Measurements from ENCODE around the gene JOSD1. TPM values are rescaled to one million over a fixed set of nuclear protein-coding genes. Genes with fewer than 3 reads are reported as not detected.

Gene JOSD1
- total and polyA plus RNA-seq, 9 of the 15 experiments (the other 6 are each of a cell fraction or from before 2014, with no cell fraction given), result 8.9 to 39.1 (median 30.4) TPM

DNA sequence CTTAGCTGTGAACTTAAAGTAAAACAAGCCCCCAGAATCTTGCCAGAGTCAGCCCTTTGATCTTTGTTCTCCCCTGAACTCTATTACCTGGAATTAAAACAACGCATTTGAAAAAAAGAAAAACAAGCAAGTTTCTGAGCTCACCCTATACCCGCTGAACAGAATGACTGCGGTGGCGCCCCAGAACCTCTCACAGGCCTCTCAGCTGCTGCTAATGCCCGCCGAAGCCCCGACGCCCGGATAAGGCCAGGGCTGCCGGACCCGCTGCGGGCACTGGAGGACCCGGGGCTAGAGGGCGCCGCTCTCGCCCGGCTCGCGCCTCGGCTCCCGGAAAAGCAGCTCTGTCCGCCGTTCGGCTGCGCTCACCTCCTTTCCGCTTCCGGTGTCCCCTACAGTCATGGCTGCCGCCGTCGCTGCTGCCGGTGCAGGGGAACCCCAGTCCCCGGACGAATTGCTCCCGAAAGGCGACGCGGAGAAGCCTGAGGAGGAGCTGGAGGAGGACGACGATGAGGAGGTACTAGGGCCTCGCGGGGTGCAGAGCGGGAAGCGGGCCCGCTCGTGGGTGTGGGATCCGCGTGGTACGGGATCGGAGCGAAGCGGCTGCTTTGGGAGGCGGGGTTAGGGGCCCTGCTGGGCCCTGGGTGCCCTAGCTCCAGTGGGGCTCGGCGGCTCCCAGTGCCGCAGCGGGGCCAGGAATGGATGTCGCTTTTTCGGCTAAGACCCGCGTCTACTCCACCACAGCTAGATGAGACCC lies 19.0 kb downstream of the JOSD1 start, which contains the start of gene TOMM22 (continued):
- TF ChIP-seq, protein P1, sequence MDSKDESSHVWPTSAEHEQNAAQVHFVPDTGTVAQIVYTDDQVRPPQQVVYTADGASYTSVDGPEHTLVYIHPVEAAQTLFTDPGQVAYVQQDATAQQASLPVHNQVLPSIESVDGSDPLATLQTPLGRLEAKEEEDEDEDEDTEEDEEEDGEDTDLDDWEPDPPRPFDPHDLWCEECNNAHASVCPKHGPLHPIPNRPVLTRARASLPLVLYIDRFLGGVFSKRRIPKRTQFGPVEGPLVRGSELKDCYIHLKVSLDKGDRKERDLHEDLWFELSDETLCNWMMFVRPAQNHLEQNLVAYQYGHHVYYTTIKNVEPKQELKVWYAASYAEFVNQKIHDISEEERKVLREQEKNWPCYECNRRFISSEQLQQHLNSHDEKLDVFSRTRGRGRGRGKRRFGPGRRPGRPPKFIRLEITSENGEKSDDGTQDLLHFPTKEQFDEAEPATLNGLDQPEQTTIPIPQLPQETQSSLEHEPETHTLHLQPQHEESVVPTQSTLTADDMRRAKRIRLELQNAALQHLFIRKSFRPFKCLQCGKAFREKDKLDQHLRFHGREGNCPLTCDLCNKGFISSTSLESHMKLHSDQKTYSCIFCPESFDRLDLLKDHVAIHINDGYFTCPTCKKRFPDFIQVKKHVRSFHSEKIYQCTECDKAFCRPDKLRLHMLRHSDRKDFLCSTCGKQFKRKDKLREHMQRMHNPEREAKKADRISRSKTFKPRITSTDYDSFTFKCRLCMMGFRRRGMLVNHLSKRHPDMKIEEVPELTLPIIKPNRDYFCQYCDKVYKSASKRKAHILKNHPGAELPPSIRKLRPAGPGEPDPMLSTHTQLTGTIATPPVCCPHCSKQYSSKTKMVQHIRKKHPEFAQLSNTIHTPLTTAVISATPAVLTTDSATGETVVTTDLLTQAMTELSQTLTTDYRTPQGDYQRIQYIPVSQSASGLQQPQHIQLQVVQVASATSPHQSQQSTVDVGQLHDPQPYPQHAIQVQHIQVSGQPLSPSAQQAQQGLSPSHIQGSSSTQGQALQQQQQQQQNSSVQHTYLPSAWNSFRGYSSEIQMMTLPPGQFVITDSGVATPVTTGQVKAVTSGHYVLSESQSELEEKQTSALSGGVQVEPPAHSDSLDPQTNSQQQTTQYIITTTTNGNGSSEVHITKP (IDR thresholded peaks at IDR 0.05; ENCODE audit: partially characterized antibody), result peak; percentile 23
- TF ChIP-seq SNRNP70 (optimal IDR thresholded peaks at IDR 0.05; ENCODE audit: low read depth, low read length) (no peak), PCBP1 (IDR thresholded peaks at IDR 0.05; ENCODE audit: low read depth, low read length, poor library complexity, severe bottlenecking) (peak; percentile 70), ETV5 (CRISPR knock-in tag; IDR thresholded peaks at IDR 0.05; ENCODE audit: low read depth) (peak; percentile 60), BRCA1 (IDR thresholded peaks at IDR 0.05) (no peak), BRCA1 (CRISPR knock-in tag; IDR thresholded peaks at IDR 0.05) (no peak), ATF1 (CRISPR knock-in tag; IDR thresholded peaks at IDR 0.05) (no peak), ATF1 (tag; IDR thresholded peaks at IDR 0.05) (peak; percentile 49; the same call in 1 of the 2 replicates), FIP1L1 (IDR thresholded peaks at IDR 0.05; ENCODE audit: low read depth, low read length, poor library complexity, severe bottlenecking) (peak; percentile 79), POLR2G (IDR thresholded peaks at IDR 0.05; ENCODE audit: low read depth, low read length) (peak; percentile 97), ZNF445 (CRISPR knock-in tag; IDR thresholded peaks at IDR 0.05; ENCODE audit: low read depth) (no peak), TAF7 (tag; IDR thresholded peaks at IDR 0.05) (peak; percentile 80), BRD4 (IDR thresholded peaks at IDR 0.05) (no peak), ZNF121 (CRISPR knock-in tag; conservative IDR thresholded peaks at IDR 0.05) (peak; percentile 95), TCF7 (IDR thresholded peaks at IDR 0.05; ENCODE audit: borderline replicate concordance) (peak; percentile 88; the same call in 1 of the 2 replicates)
- TF ChIP-seq, protein P2, sequence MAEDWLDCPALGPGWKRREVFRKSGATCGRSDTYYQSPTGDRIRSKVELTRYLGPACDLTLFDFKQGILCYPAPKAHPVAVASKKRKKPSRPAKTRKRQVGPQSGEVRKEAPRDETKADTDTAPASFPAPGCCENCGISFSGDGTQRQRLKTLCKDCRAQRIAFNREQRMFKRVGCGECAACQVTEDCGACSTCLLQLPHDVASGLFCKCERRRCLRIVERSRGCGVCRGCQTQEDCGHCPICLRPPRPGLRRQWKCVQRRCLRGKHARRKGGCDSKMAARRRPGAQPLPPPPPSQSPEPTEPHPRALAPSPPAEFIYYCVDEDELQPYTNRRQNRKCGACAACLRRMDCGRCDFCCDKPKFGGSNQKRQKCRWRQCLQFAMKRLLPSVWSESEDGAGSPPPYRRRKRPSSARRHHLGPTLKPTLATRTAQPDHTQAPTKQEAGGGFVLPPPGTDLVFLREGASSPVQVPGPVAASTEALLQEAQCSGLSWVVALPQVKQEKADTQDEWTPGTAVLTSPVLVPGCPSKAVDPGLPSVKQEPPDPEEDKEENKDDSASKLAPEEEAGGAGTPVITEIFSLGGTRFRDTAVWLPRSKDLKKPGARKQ (CRISPR knock-in tag; IDR thresholded peaks at IDR 0.05), result no peak
- TF ChIP-seq, protein P3, sequence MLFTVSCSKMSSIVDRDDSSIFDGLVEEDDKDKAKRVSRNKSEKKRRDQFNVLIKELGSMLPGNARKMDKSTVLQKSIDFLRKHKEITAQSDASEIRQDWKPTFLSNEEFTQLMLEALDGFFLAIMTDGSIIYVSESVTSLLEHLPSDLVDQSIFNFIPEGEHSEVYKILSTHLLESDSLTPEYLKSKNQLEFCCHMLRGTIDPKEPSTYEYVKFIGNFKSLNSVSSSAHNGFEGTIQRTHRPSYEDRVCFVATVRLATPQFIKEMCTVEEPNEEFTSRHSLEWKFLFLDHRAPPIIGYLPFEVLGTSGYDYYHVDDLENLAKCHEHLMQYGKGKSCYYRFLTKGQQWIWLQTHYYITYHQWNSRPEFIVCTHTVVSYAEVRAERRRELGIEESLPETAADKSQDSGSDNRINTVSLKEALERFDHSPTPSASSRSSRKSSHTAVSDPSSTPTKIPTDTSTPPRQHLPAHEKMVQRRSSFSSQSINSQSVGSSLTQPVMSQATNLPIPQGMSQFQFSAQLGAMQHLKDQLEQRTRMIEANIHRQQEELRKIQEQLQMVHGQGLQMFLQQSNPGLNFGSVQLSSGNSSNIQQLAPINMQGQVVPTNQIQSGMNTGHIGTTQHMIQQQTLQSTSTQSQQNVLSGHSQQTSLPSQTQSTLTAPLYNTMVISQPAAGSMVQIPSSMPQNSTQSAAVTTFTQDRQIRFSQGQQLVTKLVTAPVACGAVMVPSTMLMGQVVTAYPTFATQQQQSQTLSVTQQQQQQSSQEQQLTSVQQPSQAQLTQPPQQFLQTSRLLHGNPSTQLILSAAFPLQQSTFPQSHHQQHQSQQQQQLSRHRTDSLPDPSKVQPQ (CRISPR knock-in tag; IDR thresholded peaks at IDR 0.05; ENCODE audit: borderline replicate concordance), result no peak

All from K562 (cell line).